C4-2B (cell line): ENCODE measurements around the gene RBM14.

ENCODE experiments used
- CTCF ChIP-seq: fragments of 450-650 bp; conservative IDR thresholded peaks from 2 replicates; pipeline ENCODE4 v1.5.1; 2017; ENCODE audit warnings: mild to moderate bottlenecking
- ZFX ChIP-seq: fragments of 450-650 bp; IDR thresholded peaks from 2 replicates; pipeline ENCODE4 v1.6.1; 2017

- no peak for TF ChIP-seq CTCF
- no peak for TF ChIP-seq ZFX
Measured at GRCh38 chr11:66600219-66600618, 16.2 kb upstream of the RBM14 start.
